HepG2 (cell line): ENCODE results near the gene SLC15A1. TPM values are rescaled to one million over a fixed set of nuclear protein-coding genes. Genes with fewer than 3 reads are reported as not detected.

ENCODE experiments used
- ATAC-seq: fragments of 200-7000 bp; cut with Tn5 transposase; 3 replicates; pipeline ENCODE4 v1.9.1; 2020; ENCODE audit warnings: mild to moderate bottlenecking, moderate library complexity
- BruUV-seq: library from RNA; stranded (reverse); fragments of 400-500 nt; replicated peaks from 2 replicates; lab custom pipeline; 2021; lab: Mats Ljungman, UMichigan
- CTCF ChIA-PET: fragments of 300-600 bp; formaldehyde crosslinking; extraction: SDS; loops from one replicate; lab custom pipeline; 2021; ENCODE audit warnings: low total read pairs, inconsistent platforms, low intra/inter-chr PET ratio; lab: Yijun Ruan, JAX
- POLR2A ChIA-PET: fragments of 350-600 bp; sonication (Branson Sonifier 250); formaldehyde crosslinking; loops from one replicate; lab custom pipeline; 2020; ENCODE audit warnings: antibody characterized with exemption, inconsistent platforms; lab: Yijun Ruan, JAX
- DNase-seq: peaks from one replicate; pipeline ENCODE4 v3.0.0-alpha.2; 2015; ENCODE audit warnings: low spot score
- FAIRE-seq: peaks from 3 replicates; lab custom pipeline; 2011; peaks lifted over from hg19 to GRCh38; lab: Jason Lieb, UNC
- H2AFZ ChIP-seq: one replicate; pipeline ENCODE4 v1.6.1; 2011; ENCODE audit warnings: low read length, inconsistent platforms
- H3K27ac ChIP-seq: fragments of 300-600 bp; 3 replicates; pipeline ENCODE4 v1.8.0; 2011; ENCODE audit warnings: mixed run types, mild to moderate bottlenecking, mixed read lengths, low read length, inconsistent platforms; ENCODE audit not compliant: insufficient read depth; ENCODE audit errors: extremely low read length
- H3K27me3 ChIP-seq, 2 experiments: fragments of 200-600 bp in 1 of 2; 2 replicates in 1 of 2; 3 replicates in 1 of 2; pipeline versions ENCODE4 v1.6.0 to v1.8.0; 2011; ENCODE audit warnings: low read length in 2 of 2, mild to moderate bottlenecking in 2 of 2, moderate library complexity in 2 of 2, inconsistent platforms in 1 of 2; ENCODE audit not compliant: insufficient read depth in 2 of 2, control insufficient read depth in 1 of 2
- H3K36me3 ChIP-seq, 2 experiments: fragments of 200-600 bp in 1 of 2; replicated peaks in 1 of 2; 2 replicates in 1 of 2; 3 replicates in 1 of 2; pipeline versions ENCODE4 v1.5.1 to v1.8.0; 2011; ENCODE audit warnings: low read length in 2 of 2, inconsistent platforms in 1 of 2; ENCODE audit not compliant: insufficient read depth in 2 of 2, control insufficient read depth in 1 of 2
- H3K4me1 ChIP-seq: 2 replicates; pipeline ENCODE4 v1.5.1; 2012; ENCODE audit warnings: low read length, inconsistent platforms; ENCODE audit not compliant: insufficient read depth
- H3K4me2 ChIP-seq: 2 replicates; pipeline ENCODE4 v1.6.0; 2011; ENCODE audit warnings: low read depth, low read length, inconsistent platforms
- H3K4me3 ChIP-seq, 3 experiments: fragments of 200-600 bp in 1 of 3; sonication (generic), shearing (Covaris generic) in 1 of 3; replicated peaks in 1 of 3; 2 replicates each; pipeline ENCODE4 v1.5.1; 2011 to 2016; ENCODE audit warnings: low read length in 3 of 3, inconsistent platforms in 2 of 3, low read depth in 2 of 3, mild to moderate bottlenecking in 2 of 3, control low read depth in 1 of 3, mixed read lengths in 1 of 3; ENCODE audit not compliant: insufficient read depth in 1 of 3
- H3K79me2 ChIP-seq: one replicate; pipeline ENCODE4 v1.6.1; 2011; ENCODE audit warnings: low read length, inconsistent platforms; ENCODE audit not compliant: insufficient read depth
- H3K9ac ChIP-seq: 2 replicates; pipeline ENCODE4 v1.6.0; 2011; ENCODE audit warnings: mild to moderate bottlenecking, low read depth, low read length, inconsistent platforms; ENCODE audit not compliant: insufficient read depth
- H3K9me3 ChIP-seq: 2 replicates; pipeline ENCODE4 v1.5.1; 2012; ENCODE audit warnings: mild to moderate bottlenecking, low read length
- H4K20me1 ChIP-seq: 2 replicates; pipeline ENCODE4 v1.6.0; 2011; ENCODE audit warnings: inconsistent platforms, mild to moderate bottlenecking, low read length, moderate library complexity; ENCODE audit not compliant: insufficient read depth
- CBX2 ChIP-seq, 2 experiments: fragments of 200-600 bp in 1 of 2; sonication (generic); formaldehyde crosslinking in 1 of 2; IDR thresholded peaks; 2 replicates each; pipeline versions ENCODE4 v1.7.0 to v1.8.1; 2018 to 2022; ENCODE audit warnings: low read depth in 2 of 2, low read length in 1 of 2, mild to moderate bottlenecking in 1 of 2, missing genetic modification reagents in 1 of 2
- KDM3A ChIP-seq: IDR thresholded peaks from 2 replicates; pipeline ENCODE4 v1.6.1; 2018; ENCODE audit warnings: low read depth, missing compliant biosample characterization
- MED13 ChIP-seq: sonication (generic); formaldehyde crosslinking; IDR thresholded peaks from 2 replicates; pipeline ENCODE4 v1.5.0; 2020; ENCODE audit warnings: missing genetic modification reagents
- ZNF296 ChIP-seq: sonication (generic); formaldehyde crosslinking; conservative IDR thresholded peaks from 2 replicates; pipeline ENCODE4 v1.5.0; 2020; ENCODE audit warnings: mild to moderate bottlenecking, missing genetic modification reagents
- ZNF3 ChIP-seq: IDR thresholded peaks from 2 replicates; pipeline ENCODE4 v1.7.0; 2017; ENCODE audit warnings: inconsistent platforms
- WGBS: methylation state at CpG from one replicate; pipeline ENCODE4 v1.1.6; 2017; ENCODE audit warnings: low lambda C conversion rate; 5-methylcytosine and 5-hydroxymethylcytosine counted together
- in situ Hi-C: cut with HindIII; loops from 2 replicates; pipeline ENCODE4 v1.10.0; 2017; ENCODE audit warnings: low pct_unique_long_range_greater_than_20kb; ENCODE audit not compliant: extremely low pct_ligation_motif_present
- intact Hi-C: fragments of 100-400 bp; cut with micrococcal nuclease; formaldehyde crosslinking; loops from one replicate; pipeline ENCODE4 v1.10.0; 2022; ENCODE audit not compliant: unreplicated experiment
- polyA plus RNA-seq, 8 experiments: library from polyadenylated mRNA; depleted of rRNA in 3 of 8; stranded (reverse) in 7 of 8; unstranded in 1 of 8; fragments of >200 nt; fragmentation: Illumina TruSeq in 4 of 8; extraction: Trizol in 4 of 8; gene quantifications; 2 replicates each; pipeline versions ENCODE4 v1.2.1 to v1.2.3, GENCODE V29; 2011 to 2016; ENCODE audit warnings: low read depth in 4 of 8, missing spikeins in 1 of 8, mixed read lengths in 1 of 8; ENCODE audit not compliant: insufficient read depth in 1 of 8
- total RNA-seq, 5 experiments: library from RNA; depleted of rRNA; stranded (reverse); fragments of >200 nt; fragmentation: Illumina TruSeq; extraction: Trizol; gene quantifications; 2 replicates each; pipeline ENCODE4 v1.2.3, GENCODE V29; 2016; ENCODE audit warnings: low read depth in 1 of 5
- TF ChIP-seq, protein P1 (sequence below): sonication (generic); formaldehyde crosslinking; IDR thresholded peaks from 2 replicates; pipeline ENCODE4 v1.5.0; 2020; ENCODE audit warnings: missing genetic modification reagents
- TF ChIP-seq, protein P2 (sequence below): sonication (generic); formaldehyde crosslinking; IDR thresholded peaks from 2 replicates; pipeline ENCODE4 v1.5.0; 2020; ENCODE audit warnings: mild to moderate bottlenecking, missing genetic modification reagents, borderline replicate concordance

SLC15A1 gene
- total and polyA plus RNA-seq, 2 of the 13 experiments (the other 11 are each of a cell fraction or from before 2014, with no cell fraction given), result 0.17 to 0.20 TPM

DNA sequence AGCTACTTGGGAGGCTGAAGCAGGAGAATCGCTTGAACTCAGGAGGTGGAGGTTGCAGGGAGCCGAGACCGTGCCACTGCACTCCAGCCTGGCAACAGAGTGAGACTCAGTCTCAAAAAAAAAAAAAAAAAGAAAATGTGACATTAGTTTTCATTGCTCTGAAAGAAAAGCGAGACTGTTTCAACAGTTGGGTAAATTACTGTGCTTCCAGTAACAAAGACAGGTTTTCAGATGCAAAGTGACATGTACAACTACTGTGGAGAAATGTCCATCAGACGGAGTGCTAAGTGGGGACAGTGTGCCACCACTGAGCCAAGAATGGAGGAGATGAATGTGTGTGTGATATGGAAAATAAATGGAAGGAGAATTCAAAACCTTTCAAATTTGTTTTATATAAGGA, 24.2 kb upstream of the SLC15A1 start:
- Histone ChIP-seq H3K36me3 (no peaks in the 10 kb centered on the region), H3K27ac (no peak overlapping the region), H3K79me2 (no peaks in the 10 kb centered on the region), H4K20me1 (no peaks in the 10 kb centered on the region), H3K4me1 (peaks cover 33% of the 10 kb centered on the region), H2AFZ (no peak overlapping the region), H3K4me3 (no peak overlapping the region), H3K4me2 (no peak overlapping the region), H3K9me3 (no peaks in the 10 kb centered on the region), H3K9ac (no peak overlapping the region), H3K27me3 (0 out of 5 replicates have a peak, but pooled peaks cover 0 to 9% of the 10 kb centered on the region in 2 experiments)
- no TSS peak for BruUV-seq
- ChIA-PET CTCF (no interaction called here), POLR2A (interaction anchor here (1.1 kb wide), 1 partner anchor 15 kb away, joined by 4 read pairs; no protein-coding TSS in a partner anchor)
- 43% methylated on average over 5 of the region's 5 CpGs for WGBS
- in situ Hi-C loops, result no loop called here
- ATAC-seq (no peak), DNase-seq (no peak), FAIRE-seq (no peak)
- TF ChIP-seq, protein P1, sequence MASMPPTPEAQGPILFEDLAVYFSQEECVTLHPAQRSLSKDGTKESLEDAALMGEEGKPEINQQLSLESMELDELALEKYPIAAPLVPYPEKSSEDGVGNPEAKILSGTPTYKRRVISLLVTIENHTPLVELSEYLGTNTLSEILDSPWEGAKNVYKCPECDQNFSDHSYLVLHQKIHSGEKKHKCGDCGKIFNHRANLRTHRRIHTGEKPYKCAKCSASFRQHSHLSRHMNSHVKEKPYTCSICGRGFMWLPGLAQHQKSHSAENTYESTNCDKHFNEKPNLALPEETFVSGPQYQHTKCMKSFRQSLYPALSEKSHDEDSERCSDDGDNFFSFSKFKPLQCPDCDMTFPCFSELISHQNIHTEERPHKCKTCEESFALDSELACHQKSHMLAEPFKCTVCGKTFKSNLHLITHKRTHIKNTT (CRISPR knock-in tag), result no peak
- TF ChIP-seq, protein P2, sequence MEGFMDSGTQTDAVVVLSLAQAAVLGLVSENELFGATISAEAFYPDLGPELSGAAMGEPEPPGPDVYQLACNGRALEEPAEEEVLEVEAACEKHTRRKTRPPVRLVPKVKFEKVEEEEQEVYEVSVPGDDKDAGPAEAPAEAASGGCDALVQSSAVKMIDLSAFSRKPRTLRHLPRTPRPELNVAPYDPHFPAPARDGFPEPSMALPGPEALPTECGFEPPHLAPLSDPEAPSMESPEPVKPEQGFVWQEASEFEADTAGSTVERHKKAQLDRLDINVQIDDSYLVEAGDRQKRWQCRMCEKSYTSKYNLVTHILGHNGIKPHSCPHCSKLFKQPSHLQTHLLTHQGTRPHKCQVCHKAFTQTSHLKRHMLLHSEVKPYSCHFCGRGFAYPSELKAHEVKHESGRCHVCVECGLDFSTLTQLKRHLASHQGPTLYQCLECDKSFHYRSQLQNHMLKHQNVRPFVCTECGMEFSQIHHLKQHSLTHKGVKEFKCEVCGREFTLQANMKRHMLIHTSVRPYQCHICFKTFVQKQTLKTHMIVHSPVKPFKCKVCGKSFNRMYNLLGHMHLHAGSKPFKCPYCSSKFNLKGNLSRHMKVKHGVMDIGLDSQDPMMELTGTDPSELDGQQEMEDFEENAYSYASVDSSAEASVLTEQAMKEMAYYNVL (CRISPR knock-in tag), result no peak
- TF ChIP-seq ZNF3 (CRISPR knock-in tag), result no peak
- TF ChIP-seq CBX2 (IDR thresholded peaks at IDR 0.05; ENCODE audit: low read depth, low read length), result no peak
- TF ChIP-seq CBX2 (CRISPR knock-in tag; IDR thresholded peaks at IDR 0.05; ENCODE audit: low read depth), result no peak
- no peak for TF ChIP-seq MED13
- no peak for TF ChIP-seq ZNF296
- TF ChIP-seq KDM3A (CRISPR knock-in tag), result no peak
- intact Hi-C loops, result no loop called here
